ENCODE data around the gene BSN. TPM values are rescaled to one million over a fixed set of nuclear protein-coding genes. Genes with fewer than 3 reads are reported as not detected.

The BSN gene
- total and polyA plus RNA-seq, 11 donors, result 0.12 to 1.6 (median 0.75) TPM

GRCh38 chr3:49602877-49603411, 48.7 kb downstream of the BSN start:
- 82 to 93% (median 91%) methylated on average over 4 to 5 of the region's 5 CpGs for WGBS, 4 donors
- Histone ChIP-seq H3K4me1 (peaks cover 0 to 10% (median 2%) of the 10 kb centered on the region in 12 donors), H3K27ac (peak overlapping the region in 1 of 12 donors; percentile 24), H3K27me3 (no peaks in the 10 kb centered on the region), H3K36me3 (no peaks in the 10 kb centered on the region), H3K9me3 (no peaks in the 10 kb centered on the region), H3K4me3 (no peak overlapping the region)
- intact Hi-C loops (cut with DNase I), result no loop called here
- DNase-seq (no peak), ATAC-seq (no peak)
- TF ChIP-seq CTCF (IDR thresholded peaks at IDR 0.05), result no peak

- Histone ChIP-seq H3K27me3 (no peaks in the 10 kb centered on the region), H3K9me3 (no peaks in the 10 kb centered on the region), H3K27ac (no peak overlapping the region), H3K36me3 (no peaks in the 10 kb centered on the region), H3K4me1 (peaks cover 0 to 16% (median 3%) of the 10 kb centered on the region in 12 donors), H3K4me3 (no peak overlapping the region)
- WGBS, 4 donors, result 86 to 91% (median 89%) methylated on average over 2 of the region's 2 CpGs
- DNase-seq (no peak), ATAC-seq (no peak)
- intact Hi-C loops (cut with DNase I), result no loop called here
- no peak for TF ChIP-seq POLR2A (IDR thresholded peaks at IDR 0.05)
- no peak for TF ChIP-seq CTCF (IDR thresholded peaks at IDR 0.05)
Measured at GRCh38 chr3:49606427-49606826, 52.1 kb downstream of the BSN start.

GRCh38 chr3:49607105-49607591, 52.9 kb downstream of the BSN start:
- Histone ChIP-seq H3K4me3 (no peak overlapping the region), H3K27ac (no peak overlapping the region), H3K27me3 (no peaks in the 10 kb centered on the region), H3K9me3 (no peaks in the 10 kb centered on the region), H3K4me1 (peaks cover 0 to 16% (median 3%) of the 10 kb centered on the region in 12 donors), H3K36me3 (no peaks in the 10 kb centered on the region)
- TF ChIP-seq CTCF (IDR thresholded peaks at IDR 0.05) (no peak), POLR2A (IDR thresholded peaks at IDR 0.05) (no peak)
- no peak for DNase-seq
- peak; percentile 37 to 62 (median 49) for ATAC-seq
- intact Hi-C loops (cut with DNase I), result no loop called here
- 41 to 74% (median 53%) methylated on average over 3 of the region's 3 CpGs for WGBS, 4 donors

- DNase-seq (no peak), ATAC-seq (peak in 1 of 4 donors; percentile 9)
- Histone ChIP-seq H3K4me1 (peaks cover 0 to 16% (median 2%) of the 10 kb centered on the region in 12 donors), H3K36me3 (no peaks in the 10 kb centered on the region), H3K9me3 (peaks cover 0 to 4% (median 0%) of the 10 kb centered on the region in 12 donors), H3K4me3 (no peak overlapping the region), H3K27me3 (no peaks in the 10 kb centered on the region), H3K27ac (no peak overlapping the region)
- 48 to 56% (median 51%) methylated on average over 5 of the region's 5 CpGs for WGBS, 4 donors
- intact Hi-C loops (cut with DNase I), result no loop called here
- TF ChIP-seq POLR2A (IDR thresholded peaks at IDR 0.05), result no peak
- TF ChIP-seq CTCF (IDR thresholded peaks at IDR 0.05), result peak in 3 of 12 donors; percentile 10 to 20 (median 11)
Measured at GRCh38 chr3:49607796-49608195, 53.5 kb downstream of the BSN start.

All from heart left ventricle (tissue), 16 donors.